Prostate gland (tissue), 2 donors: ENCODE results near the gene SNX3.

ENCODE experiments used
- POLR2A ChIP-seq: fragments of 450-650 bp; IDR thresholded peaks from one replicate; pipeline ENCODE4 v1.6.1; 2016; ENCODE audit warnings: antibody characterized with exemption, mild to moderate bottlenecking
- TF ChIP-seq, protein P1 (sequence below), 4 experiments: fragments of 200-600 bp in 2 of 4; fragments of 450-650 bp in 2 of 4; sonication (generic) in 2 of 4; IDR thresholded peaks; 1 replicate in 3 of 4; 2 replicates in 1 of 4; pipeline ENCODE4 v1.5.1; 2016 to 2019; ENCODE audit warnings: antibody characterized with exemption in 4 of 4, mild to moderate bottlenecking in 2 of 4, moderate library complexity in 2 of 4

DNA sequence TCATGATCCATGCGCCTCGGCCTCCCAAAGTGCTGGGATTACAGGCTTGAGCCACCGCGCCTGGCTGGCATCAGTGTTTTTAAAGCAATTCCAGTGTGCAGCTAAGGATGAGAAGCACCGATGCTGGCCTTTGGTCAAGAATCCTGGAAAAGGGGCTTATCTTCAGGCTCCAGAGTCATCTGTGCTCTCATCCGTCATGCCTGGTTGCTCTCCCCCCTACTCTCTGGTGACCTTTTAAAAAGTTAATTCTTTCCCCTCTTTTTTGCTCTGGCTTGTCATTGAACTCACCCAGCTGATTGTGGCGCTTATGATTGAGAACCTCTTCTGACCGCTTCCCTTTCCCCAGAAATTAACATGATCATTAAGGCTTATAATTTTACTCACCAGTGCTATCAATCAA lies 66.3 kb downstream of the SNX3 start:
- no peak for TF ChIP-seq POLR2A
- TF ChIP-seq, protein P1, sequence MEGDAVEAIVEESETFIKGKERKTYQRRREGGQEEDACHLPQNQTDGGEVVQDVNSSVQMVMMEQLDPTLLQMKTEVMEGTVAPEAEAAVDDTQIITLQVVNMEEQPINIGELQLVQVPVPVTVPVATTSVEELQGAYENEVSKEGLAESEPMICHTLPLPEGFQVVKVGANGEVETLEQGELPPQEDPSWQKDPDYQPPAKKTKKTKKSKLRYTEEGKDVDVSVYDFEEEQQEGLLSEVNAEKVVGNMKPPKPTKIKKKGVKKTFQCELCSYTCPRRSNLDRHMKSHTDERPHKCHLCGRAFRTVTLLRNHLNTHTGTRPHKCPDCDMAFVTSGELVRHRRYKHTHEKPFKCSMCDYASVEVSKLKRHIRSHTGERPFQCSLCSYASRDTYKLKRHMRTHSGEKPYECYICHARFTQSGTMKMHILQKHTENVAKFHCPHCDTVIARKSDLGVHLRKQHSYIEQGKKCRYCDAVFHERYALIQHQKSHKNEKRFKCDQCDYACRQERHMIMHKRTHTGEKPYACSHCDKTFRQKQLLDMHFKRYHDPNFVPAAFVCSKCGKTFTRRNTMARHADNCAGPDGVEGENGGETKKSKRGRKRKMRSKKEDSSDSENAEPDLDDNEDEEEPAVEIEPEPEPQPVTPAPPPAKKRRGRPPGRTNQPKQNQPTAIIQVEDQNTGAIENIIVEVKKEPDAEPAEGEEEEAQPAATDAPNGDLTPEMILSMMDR (IDR thresholded peaks at IDR 0.05): no peak
